Astrocyte of the cerebellum (primary cell): ENCODE data around the gene CPN2.
A peak's percentile ranks its signal among the peaks of the same experiment; 100 is the strongest.

ENCODE experiments used
- DNase-seq: peaks from one replicate; pipeline ENCODE4 v3.0.0-alpha.2; 2011; ENCODE audit warnings: low read depth
- H3K4me3 ChIP-seq: 2 replicates; pipeline ENCODE4 v1.5.1; 2011; ENCODE audit warnings: mild to moderate bottlenecking, low read depth, low read length, moderate library complexity
- CTCF ChIP-seq: IDR thresholded peaks from 2 replicates; pipeline ENCODE4 v1.5.1; 2012; ENCODE audit warnings: low read length, low read depth, moderate library complexity, mild to moderate bottlenecking; ENCODE audit errors: missing control alignments
- in situ Hi-C: cut with HindIII; loops from 2 replicates; pipeline ENCODE4 v1.10.0; 2017; ENCODE audit warnings: low sequenced_read_pairs

The CPN2 gene

GRCh38 chr3:194342861-194343560 is 8.1 kb downstream of the CPN2 start:
- no peak overlapping the region for H3K4me3 ChIP-seq
- no peak for TF ChIP-seq CTCF
- DNase-seq = no peak
- in situ Hi-C loops = no loop called here

- no peak for TF ChIP-seq CTCF
- no peak for DNase-seq
- in situ Hi-C loops = no loop called here
- H3K4me3 ChIP-seq = no peak overlapping the region
Measured at GRCh38 chr3:194340757-194341400, 10.2 kb downstream of the CPN2 start.

DNA sequence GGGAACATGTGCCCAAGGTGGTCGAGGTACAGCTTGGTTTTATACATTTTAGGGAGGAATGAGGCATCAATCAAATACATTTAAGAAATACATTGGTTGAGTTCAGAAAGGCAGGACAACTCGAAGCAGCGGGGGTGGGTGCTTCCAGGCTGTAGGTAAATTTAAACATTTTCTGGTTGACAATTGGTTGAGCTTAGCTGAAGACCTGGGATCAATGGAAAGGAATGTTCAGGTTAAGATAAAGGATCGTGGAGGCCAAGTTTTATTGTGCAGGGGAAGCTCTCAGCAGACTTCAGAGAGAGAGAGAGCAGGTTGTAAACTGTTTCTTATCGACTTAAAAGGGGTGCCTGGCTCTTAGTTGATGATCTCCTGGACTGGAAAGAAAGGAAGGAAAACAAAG is 11.3 kb downstream of the CPN2 start:
- in situ Hi-C loops = no loop called here
- H3K4me3 ChIP-seq = no peak overlapping the region
- no peak for TF ChIP-seq CTCF
- no peak for DNase-seq

GRCh38 chr3:194339356-194339755 is 11.8 kb downstream of the CPN2 start:
- in situ Hi-C loops = no loop called here
- H3K4me3 ChIP-seq = no peak overlapping the region
- DNase-seq = no peak
- TF ChIP-seq CTCF = peak; percentile 11

DNA sequence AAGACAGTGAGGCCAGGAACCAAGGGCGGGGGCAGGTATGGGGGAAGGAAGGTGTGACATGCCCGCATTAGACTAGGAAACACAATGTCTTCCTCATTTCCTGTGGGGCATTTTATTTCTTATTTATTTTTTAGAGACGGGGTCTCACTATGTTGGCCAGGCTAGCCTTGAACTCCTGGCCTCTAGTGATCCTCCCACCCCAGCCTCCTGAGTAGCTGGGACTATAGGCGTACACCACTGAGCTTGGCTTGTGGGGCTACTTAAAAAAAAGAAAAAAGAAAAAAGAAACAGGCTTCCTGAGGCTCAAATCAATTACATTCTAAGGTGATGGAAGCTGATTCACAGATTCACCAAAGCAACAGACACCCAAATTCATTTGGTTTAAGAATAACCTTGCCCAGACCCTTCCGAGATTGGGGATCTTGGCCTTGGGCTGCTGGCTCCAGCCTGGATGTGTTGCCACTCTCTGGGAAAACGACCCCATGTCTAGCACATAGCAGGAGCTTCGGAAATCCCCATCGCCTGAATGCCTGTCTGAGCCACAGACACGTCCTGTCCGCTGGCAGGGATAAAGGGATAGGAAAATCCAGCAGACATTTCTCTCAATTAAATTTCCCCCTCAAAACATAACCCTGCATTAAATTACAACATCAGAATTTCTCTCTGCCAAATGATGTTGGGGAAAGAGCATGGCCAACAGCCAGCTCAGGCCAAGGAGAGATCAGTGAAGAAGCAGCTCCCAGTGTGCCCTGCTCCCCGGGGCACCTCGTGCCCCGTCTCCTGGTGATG is 13.0 kb downstream of the CPN2 start:
- in situ Hi-C loops = no loop called here
- DNase-seq = no peak
- H3K4me3 ChIP-seq = no peak overlapping the region
- no peak for TF ChIP-seq CTCF

DNA sequence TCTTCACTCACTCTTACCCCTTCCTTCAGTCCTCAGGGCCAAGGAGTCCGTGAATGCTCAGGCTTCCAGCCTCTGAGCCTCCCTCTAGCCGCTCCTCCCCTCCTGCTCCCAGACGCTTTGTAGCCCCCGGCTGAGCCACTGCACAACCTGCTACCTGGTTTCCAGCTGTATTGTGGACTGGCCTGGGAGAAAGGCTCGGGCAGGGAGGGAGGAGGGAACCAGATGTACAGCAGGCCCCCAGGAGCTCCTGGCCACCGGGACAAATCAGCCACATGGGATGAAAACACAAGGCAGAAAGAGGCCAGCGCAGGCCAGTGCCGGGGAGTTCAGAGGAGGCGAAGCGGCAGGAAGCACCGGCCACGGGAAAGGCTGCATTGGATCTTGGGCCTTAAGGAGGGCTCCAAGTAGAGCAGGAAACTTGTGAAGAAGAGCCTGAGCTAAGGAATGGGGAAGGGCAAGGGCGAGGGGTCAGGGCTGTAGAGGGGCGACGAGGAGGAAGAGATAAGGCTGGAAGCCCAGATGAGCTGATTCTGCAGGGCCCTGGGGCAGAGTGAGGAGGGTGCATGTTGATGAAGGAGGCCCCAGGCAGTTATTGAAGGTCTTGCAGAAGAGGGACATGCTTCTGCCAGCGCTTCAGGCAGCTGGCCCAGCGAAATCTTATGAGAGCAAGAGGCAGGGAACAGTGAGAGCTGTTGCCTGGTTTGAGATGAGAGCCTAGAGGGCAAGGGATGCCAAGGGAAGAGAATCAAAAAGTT is 14.3 kb downstream of the CPN2 start:
- DNase-seq = no peak
- in situ Hi-C loops = no loop called here
- TF ChIP-seq CTCF = no peak
- no peak overlapping the region for H3K4me3 ChIP-seq
